Stimulated activated CD8-positive, alpha-beta memory T cell treated with anti-CD3 and anti-CD28 coated beads, Interleukin-15, amount 100 ng/mL, for 4 hours (primary cell): ENCODE data around the gene KRT8.

ENCODE experiments used
- DNase-seq, 2 donors: peaks; one replicate each; pipeline ENCODE4 v3.0.0-alpha.2; 2020; ENCODE audit warnings: low read depth in 2 of 2

KRT8 gene

DNA sequence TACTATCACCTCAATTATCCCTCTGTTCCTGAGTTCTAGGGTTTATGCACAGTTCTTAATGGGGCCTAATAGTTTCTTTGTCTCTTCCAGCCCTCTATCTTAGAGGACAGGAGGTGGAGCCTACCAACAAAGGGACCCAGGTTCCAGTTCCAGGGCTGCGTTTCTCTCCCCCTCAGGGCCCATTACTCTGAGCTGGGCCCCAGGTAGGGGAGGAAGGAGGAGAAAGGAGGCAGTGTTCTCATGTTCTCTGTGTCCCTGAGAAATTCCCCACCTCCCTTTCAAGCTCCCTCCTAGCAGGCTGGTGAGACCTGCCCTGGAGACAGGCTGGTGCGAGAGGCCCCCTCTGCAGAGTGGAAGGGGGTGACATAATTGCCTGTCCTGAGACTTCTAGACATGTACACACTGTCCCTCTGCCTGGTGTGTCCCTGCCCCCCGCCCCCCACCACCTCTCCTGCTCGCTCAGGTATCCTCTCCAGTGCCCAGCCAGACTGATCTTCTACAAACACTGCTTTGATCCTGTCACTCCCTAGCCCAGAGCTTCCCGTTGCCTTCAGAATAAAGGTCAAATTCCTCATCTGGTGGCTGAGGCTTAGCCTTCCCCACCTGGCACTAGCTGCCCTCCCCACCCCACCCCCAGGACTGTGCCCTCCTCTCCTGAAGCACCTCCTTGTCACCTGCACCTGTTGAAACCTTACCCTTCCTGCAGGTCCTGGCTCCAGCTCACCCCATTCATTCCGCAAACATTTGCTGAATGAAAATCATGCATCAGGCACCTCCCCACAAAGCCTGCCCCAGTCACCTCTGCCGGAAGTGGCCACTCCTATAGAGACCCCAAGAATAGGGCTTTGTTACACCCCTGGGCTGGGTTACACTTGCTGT is 21.1 kb upstream of the KRT8 start:
- no peak for DNase-seq

DNA sequence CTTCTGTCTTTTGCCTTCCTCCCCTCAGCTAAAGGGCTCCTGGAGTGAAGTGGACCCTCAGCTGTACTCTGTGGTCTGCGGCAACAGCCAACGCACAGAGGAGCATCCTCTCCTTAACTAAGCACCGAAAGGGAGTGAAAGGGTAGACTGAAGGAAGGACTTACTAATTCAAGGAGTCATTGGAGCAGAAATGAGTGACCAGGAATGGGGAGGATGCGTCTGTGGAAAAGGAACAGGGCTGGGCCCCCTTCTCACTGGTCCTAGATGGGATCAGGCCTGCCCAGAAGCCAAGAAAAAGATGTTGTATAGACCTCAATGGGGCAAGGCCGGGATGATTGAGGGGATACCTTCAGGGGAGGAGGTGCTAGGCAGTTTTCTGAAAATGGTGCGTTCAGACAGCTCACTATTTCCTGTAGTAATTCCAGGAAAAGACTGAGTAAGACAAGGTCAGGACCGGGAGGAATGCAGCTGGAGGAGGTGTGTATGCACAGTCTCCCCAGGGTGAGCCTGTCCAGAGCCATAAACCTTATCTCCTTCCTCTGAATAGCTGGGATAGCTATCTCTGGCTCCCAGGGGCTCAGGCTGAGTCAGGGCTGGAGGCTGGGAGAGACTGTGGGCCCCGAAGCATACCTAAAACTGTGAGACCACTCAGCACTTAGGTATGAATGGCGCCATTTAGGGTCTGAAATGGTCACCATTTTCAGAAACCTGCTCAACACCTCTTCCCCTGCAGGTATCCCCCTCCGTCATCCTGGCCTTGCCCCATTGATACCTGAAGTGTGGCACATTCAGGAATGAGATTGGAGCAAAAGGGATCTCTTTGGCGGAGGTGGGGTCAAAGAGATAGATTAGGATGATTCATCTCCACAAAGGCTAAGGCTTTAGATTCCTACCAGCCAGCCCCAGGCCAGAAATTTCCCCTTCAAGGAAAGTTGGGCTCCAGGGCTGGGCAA is 20.2 kb upstream of the KRT8 start:
- no peak for DNase-seq

DNA sequence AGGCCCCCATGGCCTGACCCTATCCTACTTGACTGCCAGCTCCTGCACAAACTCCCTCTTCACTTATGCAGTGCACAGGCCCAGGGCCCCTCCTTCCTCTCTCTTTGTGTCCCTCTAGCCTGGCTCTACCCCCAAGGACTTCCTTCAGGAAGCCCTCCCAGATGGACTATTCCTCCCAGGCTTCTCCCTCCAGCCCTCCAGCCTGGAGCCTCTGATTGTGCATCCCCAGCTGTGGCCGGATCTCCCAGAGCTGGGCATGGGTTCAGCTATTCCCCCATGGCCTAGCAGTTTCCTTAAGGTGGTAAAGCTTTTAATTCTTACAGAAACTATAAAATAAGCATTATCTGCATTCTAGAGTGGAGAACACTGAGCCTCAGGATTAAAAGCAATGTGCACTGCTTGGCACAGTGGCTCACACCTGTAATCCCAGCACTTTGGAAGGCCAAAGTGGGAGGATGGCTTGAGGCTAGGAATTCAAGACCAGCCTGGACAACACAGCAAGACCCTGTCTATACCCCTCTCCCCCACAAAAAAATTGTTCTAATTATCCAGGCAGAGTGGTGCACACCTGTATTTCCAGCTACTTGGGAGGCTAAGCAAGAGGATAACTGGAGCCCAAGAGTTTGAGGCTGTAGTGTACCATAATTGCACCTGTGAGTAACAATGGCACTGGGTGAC is 16.8 kb upstream of the KRT8 start:
- no peak for DNase-seq

DNA sequence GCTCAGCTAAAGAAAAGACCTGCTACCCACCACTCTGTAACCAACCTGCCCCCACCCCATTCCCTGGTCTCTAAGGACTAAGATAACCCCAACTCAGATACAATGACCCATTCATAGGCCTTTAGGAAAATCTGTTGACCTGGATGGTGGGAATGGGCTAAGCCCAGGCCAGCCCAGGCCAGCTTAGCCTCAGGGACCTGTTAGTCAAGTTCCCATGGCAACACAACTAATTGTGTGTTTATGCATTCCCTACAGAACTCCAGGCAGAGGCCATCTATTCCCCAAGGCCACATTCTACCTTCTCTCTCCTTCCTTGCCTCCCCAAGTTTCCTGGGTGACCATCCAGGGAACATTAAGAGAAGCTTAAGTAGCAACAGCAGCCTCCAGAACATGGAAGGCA is 16.1 kb upstream of the KRT8 start:
- no peak for DNase-seq

DNA sequence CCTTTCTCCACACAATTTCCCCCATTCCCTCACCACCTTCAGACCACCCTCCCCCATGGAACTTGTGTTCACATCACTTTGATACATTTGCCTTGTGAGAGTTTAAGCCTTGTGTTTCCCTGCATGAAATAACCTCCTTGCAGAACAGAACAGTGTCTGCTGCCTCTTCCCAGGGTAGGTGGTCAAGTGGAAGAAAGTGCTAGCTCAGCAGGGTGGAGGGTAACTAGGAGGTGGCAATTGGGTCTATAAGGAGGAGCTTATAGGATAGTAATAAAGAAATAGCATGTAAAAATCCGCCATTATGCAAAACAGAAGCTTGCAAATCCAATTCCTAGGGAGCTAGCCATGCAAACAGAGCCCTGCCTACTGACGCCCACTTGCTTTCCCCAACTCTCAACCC is 13.9 kb upstream of the KRT8 start:
- DNase-seq: no peak

DNA sequence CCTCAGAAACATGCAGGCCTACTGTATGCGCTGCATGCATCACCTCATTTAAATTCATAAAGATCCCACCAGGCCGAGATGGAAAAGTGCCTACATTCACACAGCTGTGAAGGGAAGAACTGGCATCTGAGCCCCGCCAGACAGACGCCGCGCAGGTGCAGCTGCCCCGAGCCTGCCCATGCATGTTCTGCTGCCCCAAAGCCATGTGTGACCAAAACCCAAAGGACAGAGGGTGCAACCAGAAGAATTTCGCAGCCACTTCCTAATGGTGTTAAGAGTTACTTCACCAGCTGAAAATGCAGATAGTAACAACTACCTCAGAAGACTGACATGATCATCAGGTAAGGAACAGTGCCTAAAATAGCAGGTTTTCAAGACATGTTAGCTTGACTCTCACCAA is 13.5 kb upstream of the KRT8 start:
- no peak for DNase-seq

DNA sequence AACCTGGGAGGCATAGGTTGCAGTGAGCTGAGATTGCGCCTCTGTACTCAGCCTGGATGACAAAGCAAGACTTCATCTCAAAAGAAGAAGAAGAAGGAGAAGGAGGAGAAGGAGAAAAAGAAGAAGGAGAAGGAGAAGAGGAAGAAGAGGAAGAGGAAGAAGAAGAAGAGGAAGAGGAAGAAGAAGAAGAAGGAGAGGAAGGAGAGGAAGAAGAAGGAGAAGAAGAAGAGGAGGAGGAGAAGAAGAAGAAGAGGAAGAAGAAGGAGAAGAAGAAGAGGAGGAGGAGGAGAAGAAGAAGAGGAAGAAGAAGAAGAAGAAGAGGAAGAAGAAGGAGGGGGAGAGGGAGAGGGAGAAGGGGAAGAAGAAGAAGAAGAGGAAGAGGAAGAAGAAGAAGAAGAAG is 12.9 kb upstream of the KRT8 start:
- DNase-seq: no peak

DNA sequence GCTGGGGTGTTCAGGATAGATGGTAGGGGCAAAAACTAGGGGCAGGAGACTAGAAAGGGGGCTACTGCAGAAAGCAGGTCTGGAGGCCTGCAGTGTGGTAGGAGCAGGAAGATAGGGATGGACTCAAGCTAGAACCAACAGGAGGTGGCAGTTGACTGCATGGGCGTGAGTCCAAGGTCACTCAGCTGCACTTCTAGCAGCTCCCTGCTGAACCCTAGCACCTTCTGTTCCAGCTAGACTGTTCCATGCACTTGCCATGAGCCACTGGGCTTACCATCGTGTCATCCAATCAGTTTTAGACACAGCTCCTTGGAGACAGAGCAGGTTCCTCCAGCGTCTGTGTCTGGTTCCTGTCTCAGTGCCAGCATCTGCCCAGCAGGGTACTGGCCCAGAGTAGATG is 11.3 kb upstream of the KRT8 start:
- no peak for DNase-seq

DNA sequence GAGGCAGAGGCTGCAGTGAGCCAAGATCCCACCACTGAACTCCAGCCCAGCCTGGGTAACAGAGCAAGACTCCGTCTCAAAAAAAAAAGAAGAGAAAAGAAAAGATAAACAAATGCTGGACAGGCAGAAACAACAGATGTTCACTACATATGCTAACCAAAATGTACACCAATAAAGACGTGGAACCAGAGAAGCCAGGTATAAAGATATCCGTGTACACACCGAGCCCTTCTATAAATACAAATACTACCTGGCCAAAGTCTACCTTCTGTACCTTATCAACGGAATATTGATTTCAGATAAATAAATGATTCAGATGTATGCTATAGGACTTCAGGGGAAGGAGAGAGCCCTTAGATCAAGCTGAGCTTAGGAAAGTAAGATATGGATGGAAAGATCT is 10.8 kb upstream of the KRT8 start:
- no peak for DNase-seq

DNA sequence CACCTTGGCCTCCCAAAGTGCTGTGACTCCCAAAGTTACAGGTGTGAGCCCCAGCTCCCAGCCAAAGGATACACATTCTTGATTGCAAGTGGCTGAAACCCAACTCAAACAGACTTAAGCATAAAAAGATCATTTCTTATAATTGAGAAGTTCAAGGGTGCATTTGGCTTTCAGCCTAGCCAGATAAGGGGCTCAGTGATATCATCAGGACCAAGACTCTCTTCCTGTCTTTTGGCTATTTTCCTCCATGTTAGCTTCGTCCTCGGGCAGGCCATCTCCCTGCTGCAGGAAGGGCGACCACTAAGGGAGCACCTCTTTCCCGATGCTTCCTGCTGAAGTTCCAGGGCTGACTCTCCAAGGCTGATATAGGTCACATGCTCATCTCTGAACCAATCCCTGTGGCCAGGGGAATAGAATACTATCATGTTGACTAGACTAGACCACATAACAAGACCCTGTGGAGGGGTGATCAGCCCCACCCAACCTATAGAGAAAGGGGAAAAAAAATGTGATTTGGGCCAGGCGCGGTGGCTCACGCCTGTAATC is 9.8 kb upstream of the KRT8 start:
- no peak for DNase-seq

DNA sequence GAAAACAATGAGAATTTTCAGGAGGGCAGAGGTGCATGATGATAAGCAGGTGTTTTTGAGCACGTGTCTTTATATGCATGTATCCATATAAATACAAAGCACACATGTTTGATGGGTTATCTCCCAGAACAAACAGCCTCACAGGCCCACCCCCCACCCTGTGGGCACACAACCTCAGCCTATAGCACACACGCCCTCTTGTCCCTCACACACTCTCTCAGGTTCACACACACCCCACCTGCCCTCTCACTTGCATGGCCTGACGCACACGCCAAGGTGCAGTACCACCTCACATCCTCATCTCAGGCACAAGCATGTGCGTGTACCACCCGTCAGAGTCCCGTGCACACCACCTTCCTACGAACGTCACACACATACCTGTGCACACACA is 8.6 kb upstream of the KRT8 start:
- DNase-seq: no peak

DNA sequence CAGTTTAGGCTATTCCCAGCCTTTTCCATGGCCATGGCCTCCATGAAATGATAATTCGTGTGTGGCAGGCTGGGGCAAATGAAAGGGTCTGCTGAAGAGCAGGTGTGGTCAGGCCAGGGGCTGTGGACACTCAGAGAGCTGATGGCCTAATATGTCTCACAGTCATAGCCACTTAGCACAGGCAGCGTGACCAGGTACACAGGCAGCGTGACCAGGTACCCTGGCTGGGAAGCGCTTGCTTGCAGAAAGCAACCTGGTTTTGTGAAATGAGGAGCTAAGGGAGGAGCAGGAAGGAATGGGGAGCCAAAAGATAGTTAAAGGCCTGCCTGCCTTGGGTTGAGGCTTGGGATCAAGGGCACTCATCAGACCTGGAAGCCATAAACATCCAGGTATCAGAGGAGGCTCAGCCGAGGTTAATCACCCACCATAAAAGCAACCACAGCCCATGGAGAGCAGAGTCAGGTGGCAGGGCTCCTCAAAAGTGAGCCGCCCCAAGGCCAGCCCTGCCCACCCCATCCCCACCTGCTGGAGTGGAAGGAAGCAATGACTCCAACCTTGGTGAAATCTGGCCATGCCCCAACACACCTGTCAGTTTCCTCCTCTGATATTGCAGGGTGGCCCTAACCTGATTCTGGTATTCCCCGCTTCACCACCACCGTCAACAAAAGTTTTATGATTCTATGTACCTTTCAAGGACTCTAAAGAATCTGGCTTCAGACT is 8.0 kb upstream of the KRT8 start:
- DNase-seq: no peak

DNA sequence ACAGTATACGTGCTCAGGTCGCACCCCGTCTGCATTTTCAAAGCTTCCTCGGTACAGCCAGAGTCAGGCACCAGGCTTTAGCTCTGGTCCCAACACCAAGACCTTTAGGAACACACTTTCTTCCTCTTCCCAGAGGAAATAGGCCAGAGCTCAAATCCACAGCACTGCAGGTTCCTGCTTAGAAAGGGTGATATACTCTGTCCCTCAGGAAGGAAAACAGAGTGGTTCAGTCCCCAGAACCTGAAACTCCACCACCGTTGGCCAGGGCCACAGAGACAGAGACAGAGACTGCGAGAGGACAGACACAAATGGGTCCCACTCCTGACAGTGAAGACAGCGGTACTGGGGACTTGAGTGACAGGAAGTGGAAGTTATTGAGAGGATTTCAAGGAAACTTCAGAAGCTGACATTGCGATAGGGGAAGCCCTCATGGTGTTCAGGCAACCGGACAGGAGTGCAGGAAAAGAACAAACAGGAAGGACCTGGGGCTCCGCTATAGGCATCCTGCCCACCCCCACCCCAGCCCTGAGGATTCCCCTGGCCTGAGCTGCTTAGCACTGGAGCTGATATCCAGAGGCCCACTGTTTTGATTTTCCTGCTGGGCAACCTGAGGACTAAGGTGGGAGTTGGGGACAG is 5.5 kb upstream of the KRT8 start:
- no peak for DNase-seq

DNA sequence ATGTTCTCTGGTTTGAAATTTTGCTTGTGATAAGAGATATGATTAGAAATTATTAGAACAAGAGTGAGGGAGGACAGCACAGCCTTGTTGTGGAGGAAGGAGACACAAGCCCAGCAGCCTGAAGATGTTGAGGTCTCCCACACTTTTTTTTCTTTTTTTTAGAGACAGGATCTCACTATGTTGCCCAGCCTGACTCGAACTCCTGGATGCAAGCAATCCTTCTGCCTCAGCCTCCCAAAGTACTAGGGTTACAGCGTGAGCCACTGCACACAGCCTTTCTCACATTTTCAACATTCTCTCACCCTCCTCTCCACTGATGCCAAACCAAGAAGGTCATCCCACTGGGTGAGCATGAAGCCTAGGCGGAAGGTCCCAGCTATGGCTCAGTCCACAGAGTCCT is 4.9 kb upstream of the KRT8 start:
- DNase-seq: no peak

DNA sequence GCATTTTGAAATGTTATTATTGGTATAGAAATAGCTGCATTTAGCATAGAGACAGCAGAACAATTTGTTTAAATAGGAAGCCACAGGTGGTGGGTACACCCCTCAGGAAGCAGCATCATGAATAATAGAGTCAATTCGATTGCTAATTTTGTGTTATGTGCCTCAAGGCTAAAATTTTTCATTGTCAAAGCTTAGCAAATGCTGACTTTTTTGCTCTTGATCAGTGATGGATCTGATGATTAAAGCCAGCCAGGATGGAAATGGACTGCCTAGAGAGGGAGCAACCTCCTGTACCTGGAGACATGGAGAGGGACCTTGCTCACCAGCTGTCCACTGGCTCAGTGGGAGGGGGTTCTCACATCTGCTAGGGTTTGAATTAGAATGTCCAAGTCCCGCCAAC is 4.5 kb upstream of the KRT8 start:
- DNase-seq: no peak

DNA sequence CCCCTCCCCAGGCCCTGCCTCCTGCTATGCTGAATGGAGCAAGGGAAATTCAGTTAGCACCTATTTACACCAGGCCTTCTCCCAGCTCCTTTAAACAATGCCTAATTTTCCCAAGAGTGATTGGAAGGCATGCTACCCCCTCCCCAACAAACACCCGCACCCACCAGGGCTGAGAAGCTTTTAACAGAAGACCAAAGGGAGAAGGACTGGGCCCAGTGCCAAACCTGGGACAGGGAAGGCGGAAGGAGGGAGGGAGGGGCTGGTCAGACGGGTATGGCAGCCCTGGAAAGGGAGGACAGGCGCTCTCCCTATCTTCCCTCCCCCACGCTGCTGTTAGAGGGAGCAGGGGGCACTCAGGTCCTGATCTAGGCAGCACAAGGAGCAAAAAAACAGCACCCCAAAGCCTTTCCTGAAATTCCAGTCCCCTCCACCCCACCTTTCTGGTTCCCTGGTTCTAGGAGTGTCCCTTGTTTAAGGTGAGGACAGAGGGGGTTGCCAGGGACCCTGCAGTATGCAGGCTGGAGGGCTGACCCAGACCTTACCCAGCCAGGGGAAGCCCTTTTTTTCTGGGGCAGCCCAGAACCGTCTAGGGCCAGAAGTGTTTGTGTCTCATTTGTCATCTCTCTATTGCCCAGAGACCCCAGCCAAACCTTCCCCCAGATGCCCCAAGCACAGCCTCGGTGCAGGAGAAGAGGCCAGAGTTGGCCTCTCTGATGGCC is 2.4 kb upstream of the KRT8 start:
- no peak for DNase-seq

DNA sequence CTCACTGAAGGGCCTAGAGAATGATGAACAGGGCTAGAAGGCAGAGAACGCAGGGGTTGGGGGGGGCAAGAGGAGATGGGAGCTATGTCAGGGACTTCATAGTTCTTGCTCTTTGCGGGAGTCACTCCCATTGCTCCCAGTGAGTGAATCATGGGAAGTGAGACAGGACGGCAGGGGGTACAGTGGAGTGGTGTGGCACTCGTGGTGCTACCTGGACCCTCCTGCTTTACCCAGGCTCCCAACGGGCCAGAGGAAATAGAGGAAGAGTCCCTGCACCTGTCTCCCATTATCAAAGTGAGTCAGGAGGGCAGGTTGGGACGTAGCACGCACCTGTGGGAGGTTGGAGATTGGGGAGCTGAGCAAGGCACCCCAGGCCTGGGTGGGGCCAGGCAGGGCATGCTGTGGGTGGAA is 1.3 kb upstream of the KRT8 start:
- no peak for DNase-seq

DNA sequence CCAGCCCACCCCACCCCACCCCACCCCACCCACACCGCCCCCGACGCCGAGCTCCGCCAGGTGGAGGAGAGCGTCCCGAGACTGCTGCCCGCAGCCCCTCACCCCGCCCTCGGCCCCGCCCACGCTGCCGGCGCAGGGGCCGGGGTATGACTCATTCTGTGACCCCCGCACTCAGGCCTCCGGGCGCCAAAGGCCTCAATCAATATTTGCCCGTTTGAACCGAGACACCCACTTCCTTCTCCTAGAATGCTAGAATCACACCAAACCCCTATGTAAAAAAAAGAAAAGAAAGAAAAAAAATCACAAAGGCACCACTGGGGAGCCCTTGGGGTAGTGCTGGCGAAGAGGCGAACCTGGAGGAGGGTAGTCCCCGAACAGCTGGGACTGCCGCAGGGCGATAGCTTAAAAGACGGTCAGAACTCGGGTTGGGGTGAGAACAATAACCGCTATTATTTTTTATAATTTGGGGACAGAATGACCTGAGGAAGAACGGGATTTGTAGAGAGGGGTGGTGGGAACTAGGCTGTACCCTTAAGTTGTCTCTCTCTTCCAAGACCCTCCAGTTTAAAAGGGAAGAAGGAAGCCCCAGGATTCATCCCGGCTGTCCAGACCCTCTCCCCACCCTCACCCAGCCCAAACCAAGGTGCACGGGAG is 894 bp downstream of the KRT8 start:
- DNase-seq: peak in 1 of 2 donors; percentile 17

DNA sequence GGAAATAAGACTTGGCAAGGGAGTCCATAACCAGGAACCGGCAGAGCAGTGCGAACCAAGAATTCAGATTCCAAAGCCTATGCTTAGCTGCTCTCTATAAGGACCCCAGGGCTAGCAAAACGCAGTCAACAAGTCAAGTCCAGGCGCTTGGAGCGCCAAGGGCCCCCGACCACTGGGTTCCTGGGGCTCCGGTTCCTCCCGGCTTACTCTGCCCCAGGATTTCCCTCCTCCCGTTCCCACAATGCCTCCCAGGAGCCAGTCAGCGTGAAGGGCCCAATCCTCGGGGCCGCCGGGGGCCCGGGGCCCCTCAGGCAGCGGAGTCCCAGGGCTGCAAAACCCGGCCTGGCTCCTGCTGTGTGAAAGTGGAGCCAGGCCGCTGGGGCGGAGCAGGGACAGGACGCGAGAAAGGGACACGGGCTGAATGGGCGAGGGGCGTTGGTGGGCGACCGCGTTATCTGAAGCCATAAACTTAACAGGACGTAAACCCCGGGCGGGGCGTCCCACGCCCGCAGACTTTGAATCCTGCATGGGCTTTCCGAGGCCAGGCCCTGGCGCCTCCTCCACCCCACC is 1.5 kb downstream of the KRT8 start:
- no peak for DNase-seq
